ENCODE data around the gene SLC3A2. TPM values are rescaled to one million over a fixed set of nuclear protein-coding genes. Genes with fewer than 3 reads are reported as not detected.

Gene SLC3A2
- total RNA-seq, result 100 to 1,000 TPM; 170 to 234 (median 198) TPM

- Histone ChIP-seq H3K4me1 (peaks cover 77% of the 10 kb centered on the region), H3K36me3 (peaks cover 33% of the 10 kb centered on the region), H3K27ac (peak within 1 kb of the TSS; percentile 100), H3K27me3 (no peaks in the 10 kb centered on the region), H3K9me3 (no peaks in the 10 kb centered on the region), H3K4me3 (peak within 1 kb of the TSS; percentile 92)
- 0% methylated on average over 22 of the region's 69 CpGs for WGBS
- TF ChIP-seq POLR2AphosphoS5 (IDR thresholded peaks at IDR 0.05) (peak; percentile 85 to 96 (median 96)), EP300 (IDR thresholded peaks at IDR 0.05) (no peak), CTCF (IDR thresholded peaks at IDR 0.05) (peak in 1 of 2 donors; percentile 75), POLR2A (IDR thresholded peaks at IDR 0.05) (peak; percentile 97 to 98)
- DNase-seq (ENCODE audit: low spot score in 2 of 2), result peak in 1 of 2 donors; percentile 92
Measured at GRCh38 chr11:62880803-62881578, at the start of gene SLC3A2. SLC3A2 (plus strand) TSS chr11:62880896; CDS start chr11:62881024, 128 bp downstream.

DNA sequence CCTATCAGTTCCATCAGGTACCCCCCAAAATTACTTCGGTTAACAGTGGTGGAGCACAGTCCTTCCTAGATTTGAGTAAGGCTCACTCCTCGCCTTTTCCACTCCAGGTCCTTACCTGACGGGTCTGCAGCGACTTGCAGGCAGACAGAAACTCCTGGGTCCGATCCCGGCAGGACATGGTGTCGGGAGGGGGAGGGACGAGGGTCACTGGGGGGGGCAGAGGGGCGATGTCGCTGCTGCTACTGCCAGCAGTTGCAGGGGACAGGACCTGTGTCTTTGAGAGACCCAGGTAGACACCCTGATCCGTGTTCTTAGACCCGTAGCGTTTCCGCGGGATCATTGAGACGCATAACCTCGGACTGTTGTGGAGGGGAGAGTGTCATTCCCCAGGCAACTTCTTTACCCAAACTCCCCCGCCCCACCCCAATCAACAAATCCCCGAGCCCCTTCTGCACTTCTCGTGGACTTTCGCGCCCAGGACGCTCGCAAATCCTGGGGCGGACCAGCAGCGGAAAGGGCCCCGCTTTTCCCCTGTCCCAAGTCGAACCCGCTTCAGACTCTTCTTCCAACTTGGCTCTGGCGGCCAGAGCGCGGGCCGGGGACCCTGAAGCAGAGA is 49.7 kb upstream of the SLC3A2 start:
- Histone ChIP-seq H3K9me3 (no peaks in the 10 kb centered on the region), H3K27ac (peak overlapping the region; percentile 91), H3K4me3 (peak overlapping the region; percentile 88), H3K27me3 (no peaks in the 10 kb centered on the region), H3K36me3 (peaks cover 42% of the 10 kb centered on the region), H3K4me1 (peaks cover 37% of the 10 kb centered on the region)
- TF ChIP-seq POLR2AphosphoS5 (IDR thresholded peaks at IDR 0.05) (no peak), POLR2A (IDR thresholded peaks at IDR 0.05) (no peak), EP300 (IDR thresholded peaks at IDR 0.05) (no peak), CTCF (IDR thresholded peaks at IDR 0.05) (no peak)
- 3% methylated on average over 18 of the region's 33 CpGs for WGBS
- peak in 1 of 2 donors; percentile 75 for DNase-seq (ENCODE audit: low spot score in 2 of 2)

DNA sequence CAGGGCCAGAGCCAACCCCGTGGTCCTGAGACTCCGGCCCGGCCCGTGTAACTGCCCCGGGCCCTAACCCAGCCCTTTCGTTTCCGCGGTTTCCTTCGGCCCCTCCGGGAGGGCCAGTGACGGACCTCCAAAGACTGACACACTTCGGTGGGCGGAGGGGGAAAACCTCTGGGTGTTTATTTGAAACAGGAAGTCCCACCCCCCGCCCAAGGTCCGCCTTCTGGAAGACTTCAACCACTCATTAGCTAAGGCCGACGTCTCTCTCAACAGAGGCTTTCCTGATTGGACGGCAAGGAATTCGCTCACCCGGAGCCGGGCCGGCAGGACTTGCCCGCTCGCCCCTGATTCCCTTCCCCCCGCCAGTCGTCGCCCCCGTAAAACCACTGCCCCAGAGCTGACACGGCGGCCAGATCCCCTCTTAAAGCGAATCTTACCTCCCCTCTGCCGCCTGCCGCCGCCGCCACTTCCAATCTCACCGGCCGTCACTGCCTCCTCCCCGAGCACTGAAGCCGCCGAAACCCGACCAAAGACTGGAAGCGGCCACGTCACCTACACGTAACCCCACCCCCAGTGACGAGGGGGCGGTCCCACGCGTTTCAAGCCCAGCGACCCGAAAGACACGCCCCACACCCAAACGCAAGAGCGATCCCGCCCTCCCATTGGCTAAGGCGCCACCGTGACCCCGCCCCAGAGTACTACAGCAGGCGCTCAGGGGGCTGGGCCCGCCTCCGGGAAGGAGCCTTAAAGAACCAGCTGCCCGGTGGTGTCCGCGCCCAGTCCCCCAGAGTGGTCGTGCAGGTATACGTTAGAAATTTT is 49.0 kb upstream of the SLC3A2 start, which contains the start of gene STX5:
Gene STX5 (minus strand): TSS at position 532 of the 816 bp plus-strand sequence. CDS start 808 bp downstream, outside the sequence.
- TF ChIP-seq POLR2AphosphoS5 (IDR thresholded peaks at IDR 0.05) (peak in 2 of 3 donors; percentile 27 to 29), EP300 (IDR thresholded peaks at IDR 0.05) (no peak), POLR2A (IDR thresholded peaks at IDR 0.05) (peak; percentile 73 to 88)
- H3K27ac ChIP-seq, result peak within 1 kb of the TSS; percentile 91
- H3K4me3 ChIP-seq, result peak within 1 kb of the TSS; percentile 88
- DNase-seq (ENCODE audit: low spot score in 2 of 2), result peak; percentile 100
- no peaks in the 10 kb centered on the region for H3K27me3 ChIP-seq
- under 1% methylated on average over 44 of the region's 65 CpGs for WGBS
- no peaks in the 10 kb centered on the region for H3K9me3 ChIP-seq
- peaks cover 38% of the 10 kb centered on the region for H3K36me3 ChIP-seq
- peaks cover 40% of the 10 kb centered on the region for H3K4me1 ChIP-seq

GRCh38 chr11:62832336-62833234 is 48.1 kb upstream of the SLC3A2 start, which contains the start of gene TEX54:
TEX54 (minus strand) TSS chr11:62832841.
- 11% methylated on average over 39 of the region's 40 CpGs for WGBS
- DNase-seq (ENCODE audit: low spot score in 2 of 2), result peak; percentile 79 to 80
- peaks cover 31% of the 10 kb centered on the region for H3K36me3 ChIP-seq
- TF ChIP-seq POLR2A (IDR thresholded peaks at IDR 0.05) (no peak), POLR2AphosphoS5 (IDR thresholded peaks at IDR 0.05) (no peak), CTCF (IDR thresholded peaks at IDR 0.05) (no peak), EP300 (IDR thresholded peaks at IDR 0.05) (no peak)
- no peaks in the 10 kb centered on the region for H3K27me3 ChIP-seq
- H3K9me3 ChIP-seq, result no peaks in the 10 kb centered on the region
- peaks cover 47% of the 10 kb centered on the region for H3K4me1 ChIP-seq
- peak within 1 kb of the TSS; percentile 91 for H3K27ac ChIP-seq
- peak within 1 kb of the TSS; percentile 88 for H3K4me3 ChIP-seq
